HepG2 (cell line): Measurements from ENCODE around the gene CARHSP1. TPM values are rescaled to one million over a fixed set of nuclear protein-coding genes. Genes with fewer than 3 reads are reported as not detected.
A peak's percentile ranks its signal among the peaks of the same experiment; 100 is the strongest.

Source experiments
- AGO2 ChIP-seq: fragments of 200-400 bp; formaldehyde crosslinking; optimal IDR thresholded peaks from 2 replicates; pipeline ENCODE3; 2017; ENCODE audit warnings: mild to moderate bottlenecking, low read depth, low read length, moderate library complexity
- DNMT1 ChIP-seq: sonication (generic); formaldehyde crosslinking; IDR thresholded peaks from 2 replicates; pipeline ENCODE4 v1.5.1; 2020; ENCODE audit warnings: mild to moderate bottlenecking, missing genetic modification reagents
- NR2F1 ChIP-seq, 2 experiments: fragments of 450-650 bp in 1 of 2; formaldehyde crosslinking in 1 of 2; IDR thresholded peaks; 2 replicates each; pipeline versions ENCODE4 v1.5.0 to v1.6.1; 2016 to 2020; ENCODE audit warnings: mild to moderate bottlenecking in 1 of 2, missing compliant biosample characterization in 1 of 2, missing genetic modification reagents in 1 of 2, moderate library complexity in 1 of 2
- POLR2G ChIP-seq: fragments of 200-400 bp; formaldehyde crosslinking; IDR thresholded peaks from 2 replicates; pipeline ENCODE4 v1.6.1; 2018; ENCODE audit warnings: mild to moderate bottlenecking, low read depth, low read length, moderate library complexity
- RFX1 ChIP-seq: fragments of 450-650 bp; IDR thresholded peaks from 2 replicates; pipeline ENCODE4 v1.6.1; 2017
- RFX5 ChIP-seq: IDR thresholded peaks from 2 replicates; pipeline ENCODE4 v1.6.1; 2011; ENCODE audit warnings: low read depth, low read length, improper control_type of control experiment
- SSRP1 ChIP-seq: IDR thresholded peaks from 2 replicates; pipeline ENCODE4 v1.6.1; 2016; ENCODE audit warnings: control low read depth
- TP53 ChIP-seq: sonication (generic); formaldehyde crosslinking; conservative IDR thresholded peaks from 2 replicates; pipeline ENCODE4 v1.4.0; 2020; ENCODE audit warnings: missing genetic modification reagents
- YEATS2 ChIP-seq: sonication (generic); formaldehyde crosslinking; IDR thresholded peaks from 2 replicates; pipeline ENCODE4 v1.4.0; 2020; ENCODE audit warnings: missing genetic modification reagents, borderline replicate concordance
- ZBTB38 ChIP-seq: sonication (generic); formaldehyde crosslinking; IDR thresholded peaks from 2 replicates; pipeline ENCODE4 v1.5.1; 2020; ENCODE audit warnings: mild to moderate bottlenecking, missing genetic modification reagents
- ZBTB8A ChIP-seq: sonication (generic); formaldehyde crosslinking; IDR thresholded peaks from 2 replicates; pipeline ENCODE4 v1.4.0; 2020; ENCODE audit warnings: mild to moderate bottlenecking, low read depth, missing genetic modification reagents, borderline replicate concordance
- ZNF660 ChIP-seq: sonication (generic); formaldehyde crosslinking; IDR thresholded peaks from 2 replicates; pipeline ENCODE4 v1.5.1; 2020; ENCODE audit warnings: mild to moderate bottlenecking, low read depth, missing genetic modification reagents, borderline replicate concordance
- ZNF713 ChIP-seq: sonication (generic); formaldehyde crosslinking; IDR thresholded peaks from 2 replicates; pipeline ENCODE4 v1.4.0; 2020; ENCODE audit warnings: mild to moderate bottlenecking, missing genetic modification reagents
- polyA plus RNA-seq, 8 experiments: library from polyadenylated mRNA; depleted of rRNA in 3 of 8; stranded (reverse) in 7 of 8; unstranded in 1 of 8; fragments of >200 nt; fragmentation: Illumina TruSeq in 4 of 8; extraction: Trizol in 4 of 8; gene quantifications; 2 replicates each; pipeline versions ENCODE4 v1.2.1 to v1.2.3, GENCODE V29; 2011 to 2016; ENCODE audit warnings: low read depth in 4 of 8, missing spikeins in 1 of 8, mixed read lengths in 1 of 8; ENCODE audit not compliant: insufficient read depth in 1 of 8
- total RNA-seq, 5 experiments: library from RNA; depleted of rRNA; stranded (reverse); fragments of >200 nt; fragmentation: Illumina TruSeq; extraction: Trizol; gene quantifications; 2 replicates each; pipeline ENCODE4 v1.2.3, GENCODE V29; 2016; ENCODE audit warnings: low read depth in 1 of 5
- TF ChIP-seq, protein P1 (sequence below): sonication (generic); formaldehyde crosslinking; IDR thresholded peaks from 2 replicates; pipeline ENCODE4 v1.8.1; 2023; ENCODE audit warnings: mild to moderate bottlenecking, inconsistent platforms, moderate library complexity, missing genetic modification reagents, borderline replicate concordance
- TF ChIP-seq, protein P2 (sequence below): sonication (generic); formaldehyde crosslinking; IDR thresholded peaks from 2 replicates; pipeline ENCODE4 v1.4.0; 2020; ENCODE audit warnings: missing genetic modification reagents, mild to moderate bottlenecking, borderline replicate concordance
- TF ChIP-seq, protein P3 (sequence below): sonication (generic); formaldehyde crosslinking; IDR thresholded peaks from 2 replicates; pipeline ENCODE4 v1.4.0; 2020; ENCODE audit warnings: missing genetic modification reagents
- TF ChIP-seq, protein P4 (sequence below): sonication (generic); formaldehyde crosslinking; IDR thresholded peaks from 2 replicates; pipeline ENCODE4 v1.9.0; 2021; ENCODE audit warnings: mild to moderate bottlenecking, missing genetic modification reagents

CARHSP1 gene
- total and polyA plus RNA-seq, 2 of the 13 experiments (the other 11 are each of a cell fraction or from before 2014, with no cell fraction given): 173 to 345 TPM

DNA sequence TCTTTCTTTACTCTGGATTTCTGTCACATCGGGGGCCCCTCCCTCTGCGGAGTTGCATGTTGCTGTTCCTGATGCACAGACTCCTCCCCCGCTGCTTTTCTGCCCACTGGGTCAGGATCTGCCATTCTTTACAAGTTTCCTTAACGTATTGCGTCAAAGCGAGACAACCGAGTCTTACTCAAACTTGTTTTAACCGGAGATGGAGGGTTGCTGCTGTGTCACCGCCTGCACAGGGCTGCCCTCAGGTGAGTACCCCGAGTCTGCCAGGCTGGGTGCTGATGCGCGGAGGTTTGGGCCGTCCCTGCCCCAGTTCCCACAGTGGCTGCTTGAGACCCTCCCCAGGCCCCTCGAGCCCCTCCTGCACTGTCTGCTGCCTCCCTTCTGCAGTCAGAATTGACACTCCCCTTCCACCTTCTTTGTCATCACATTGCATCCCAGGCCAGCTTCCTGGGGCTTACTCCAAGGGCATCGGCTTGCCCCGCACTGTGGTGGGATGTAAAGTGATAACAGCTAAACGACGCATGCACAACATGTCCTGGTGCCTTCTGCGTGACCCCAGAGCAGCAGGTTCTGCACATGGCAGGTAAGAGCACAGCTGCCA is 19.3 kb downstream of the CARHSP1 start (continued):
- no peak for TF ChIP-seq NR2F1 (CRISPR knock-in tag; IDR thresholded peaks at IDR 0.05)
- peak; percentile 93 for TF ChIP-seq AGO2
- no peak for TF ChIP-seq ZNF713 (CRISPR knock-in tag)
- TF ChIP-seq, protein P1, sequence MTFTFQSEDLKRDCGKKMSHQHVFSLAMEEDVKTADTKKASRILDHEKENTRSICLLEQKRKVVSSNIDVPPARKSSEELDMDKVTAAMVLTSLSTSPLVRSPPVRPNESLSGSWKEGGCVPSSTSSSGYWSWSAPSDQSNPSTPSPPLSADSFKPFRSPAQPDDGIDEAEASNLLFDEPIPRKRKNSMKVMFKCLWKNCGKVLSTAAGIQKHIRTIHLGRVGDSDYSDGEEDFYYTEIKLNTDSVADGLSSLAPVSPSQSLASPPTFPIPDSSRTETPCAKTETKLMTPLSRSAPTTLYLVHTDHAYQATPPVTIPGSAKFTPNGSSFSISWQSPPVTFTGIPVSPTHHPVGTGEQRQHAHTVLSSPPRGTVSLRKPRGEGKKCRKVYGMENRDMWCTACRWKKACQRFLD: no peak
- TF ChIP-seq TP53: no peak
- TF ChIP-seq RFX5: no peak
- TF ChIP-seq ZNF660 (CRISPR knock-in tag): no peak
- TF ChIP-seq, protein P2, sequence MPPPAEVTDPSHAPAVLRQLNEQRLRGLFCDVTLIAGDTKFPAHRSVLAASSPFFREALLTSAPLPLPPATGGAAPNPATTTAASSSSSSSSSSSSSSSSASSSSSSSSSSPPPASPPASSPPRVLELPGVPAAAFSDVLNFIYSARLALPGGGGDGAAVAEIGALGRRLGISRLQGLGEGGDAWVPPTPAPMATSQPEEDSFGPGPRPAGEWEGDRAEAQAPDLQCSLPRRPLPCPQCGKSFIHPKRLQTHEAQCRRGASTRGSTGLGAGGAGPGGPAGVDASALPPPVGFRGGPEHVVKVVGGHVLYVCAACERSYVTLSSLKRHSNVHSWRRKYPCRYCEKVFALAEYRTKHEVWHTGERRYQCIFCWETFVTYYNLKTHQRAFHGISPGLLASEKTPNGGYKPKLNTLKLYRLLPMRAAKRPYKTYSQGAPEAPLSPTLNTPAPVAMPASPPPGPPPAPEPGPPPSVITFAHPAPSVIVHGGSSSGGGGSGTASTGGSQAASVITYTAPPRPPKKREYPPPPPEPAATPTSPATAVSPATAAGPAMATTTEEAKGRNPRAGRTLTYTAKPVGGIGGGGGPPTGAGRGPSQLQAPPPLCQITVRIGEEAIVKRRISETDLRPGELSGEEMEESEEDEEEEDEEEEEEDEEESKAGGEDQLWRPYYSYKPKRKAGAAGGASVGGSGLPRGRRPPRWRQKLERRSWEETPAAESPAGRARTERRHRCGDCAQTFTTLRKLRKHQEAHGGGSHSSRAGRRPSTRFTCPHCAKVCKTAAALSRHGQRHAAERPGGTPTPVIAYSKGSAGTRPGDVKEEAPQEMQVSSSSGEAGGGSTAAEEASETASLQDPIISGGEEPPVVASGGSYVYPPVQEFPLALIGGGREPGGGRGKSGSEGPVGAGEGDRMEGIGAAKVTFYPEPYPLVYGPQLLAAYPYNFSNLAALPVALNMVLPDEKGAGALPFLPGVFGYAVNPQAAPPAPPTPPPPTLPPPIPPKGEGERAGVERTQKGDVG (CRISPR knock-in tag): no peak
- TF ChIP-seq ZBTB38 (CRISPR knock-in tag): peak; percentile 32; the same call in 1 of the 2 replicates
- TF ChIP-seq POLR2G: peak; percentile 37
- no peak for TF ChIP-seq DNMT1
- no peak for TF ChIP-seq YEATS2 (CRISPR knock-in tag)
- TF ChIP-seq SSRP1: peak; percentile 34; the same call in 1 of the 2 replicates
- TF ChIP-seq, protein P3, sequence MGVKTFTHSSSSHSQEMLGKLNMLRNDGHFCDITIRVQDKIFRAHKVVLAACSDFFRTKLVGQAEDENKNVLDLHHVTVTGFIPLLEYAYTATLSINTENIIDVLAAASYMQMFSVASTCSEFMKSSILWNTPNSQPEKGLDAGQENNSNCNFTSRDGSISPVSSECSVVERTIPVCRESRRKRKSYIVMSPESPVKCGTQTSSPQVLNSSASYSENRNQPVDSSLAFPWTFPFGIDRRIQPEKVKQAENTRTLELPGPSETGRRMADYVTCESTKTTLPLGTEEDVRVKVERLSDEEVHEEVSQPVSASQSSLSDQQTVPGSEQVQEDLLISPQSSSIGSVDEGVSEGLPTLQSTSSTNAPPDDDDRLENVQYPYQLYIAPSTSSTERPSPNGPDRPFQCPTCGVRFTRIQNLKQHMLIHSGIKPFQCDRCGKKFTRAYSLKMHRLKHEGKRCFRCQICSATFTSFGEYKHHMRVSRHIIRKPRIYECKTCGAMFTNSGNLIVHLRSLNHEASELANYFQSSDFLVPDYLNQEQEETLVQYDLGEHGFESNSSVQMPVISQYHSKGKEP (CRISPR knock-in tag): no peak
- TF ChIP-seq RFX1: no peak
- no peak for TF ChIP-seq ZBTB8A (CRISPR knock-in tag)
- TF ChIP-seq, protein P4, sequence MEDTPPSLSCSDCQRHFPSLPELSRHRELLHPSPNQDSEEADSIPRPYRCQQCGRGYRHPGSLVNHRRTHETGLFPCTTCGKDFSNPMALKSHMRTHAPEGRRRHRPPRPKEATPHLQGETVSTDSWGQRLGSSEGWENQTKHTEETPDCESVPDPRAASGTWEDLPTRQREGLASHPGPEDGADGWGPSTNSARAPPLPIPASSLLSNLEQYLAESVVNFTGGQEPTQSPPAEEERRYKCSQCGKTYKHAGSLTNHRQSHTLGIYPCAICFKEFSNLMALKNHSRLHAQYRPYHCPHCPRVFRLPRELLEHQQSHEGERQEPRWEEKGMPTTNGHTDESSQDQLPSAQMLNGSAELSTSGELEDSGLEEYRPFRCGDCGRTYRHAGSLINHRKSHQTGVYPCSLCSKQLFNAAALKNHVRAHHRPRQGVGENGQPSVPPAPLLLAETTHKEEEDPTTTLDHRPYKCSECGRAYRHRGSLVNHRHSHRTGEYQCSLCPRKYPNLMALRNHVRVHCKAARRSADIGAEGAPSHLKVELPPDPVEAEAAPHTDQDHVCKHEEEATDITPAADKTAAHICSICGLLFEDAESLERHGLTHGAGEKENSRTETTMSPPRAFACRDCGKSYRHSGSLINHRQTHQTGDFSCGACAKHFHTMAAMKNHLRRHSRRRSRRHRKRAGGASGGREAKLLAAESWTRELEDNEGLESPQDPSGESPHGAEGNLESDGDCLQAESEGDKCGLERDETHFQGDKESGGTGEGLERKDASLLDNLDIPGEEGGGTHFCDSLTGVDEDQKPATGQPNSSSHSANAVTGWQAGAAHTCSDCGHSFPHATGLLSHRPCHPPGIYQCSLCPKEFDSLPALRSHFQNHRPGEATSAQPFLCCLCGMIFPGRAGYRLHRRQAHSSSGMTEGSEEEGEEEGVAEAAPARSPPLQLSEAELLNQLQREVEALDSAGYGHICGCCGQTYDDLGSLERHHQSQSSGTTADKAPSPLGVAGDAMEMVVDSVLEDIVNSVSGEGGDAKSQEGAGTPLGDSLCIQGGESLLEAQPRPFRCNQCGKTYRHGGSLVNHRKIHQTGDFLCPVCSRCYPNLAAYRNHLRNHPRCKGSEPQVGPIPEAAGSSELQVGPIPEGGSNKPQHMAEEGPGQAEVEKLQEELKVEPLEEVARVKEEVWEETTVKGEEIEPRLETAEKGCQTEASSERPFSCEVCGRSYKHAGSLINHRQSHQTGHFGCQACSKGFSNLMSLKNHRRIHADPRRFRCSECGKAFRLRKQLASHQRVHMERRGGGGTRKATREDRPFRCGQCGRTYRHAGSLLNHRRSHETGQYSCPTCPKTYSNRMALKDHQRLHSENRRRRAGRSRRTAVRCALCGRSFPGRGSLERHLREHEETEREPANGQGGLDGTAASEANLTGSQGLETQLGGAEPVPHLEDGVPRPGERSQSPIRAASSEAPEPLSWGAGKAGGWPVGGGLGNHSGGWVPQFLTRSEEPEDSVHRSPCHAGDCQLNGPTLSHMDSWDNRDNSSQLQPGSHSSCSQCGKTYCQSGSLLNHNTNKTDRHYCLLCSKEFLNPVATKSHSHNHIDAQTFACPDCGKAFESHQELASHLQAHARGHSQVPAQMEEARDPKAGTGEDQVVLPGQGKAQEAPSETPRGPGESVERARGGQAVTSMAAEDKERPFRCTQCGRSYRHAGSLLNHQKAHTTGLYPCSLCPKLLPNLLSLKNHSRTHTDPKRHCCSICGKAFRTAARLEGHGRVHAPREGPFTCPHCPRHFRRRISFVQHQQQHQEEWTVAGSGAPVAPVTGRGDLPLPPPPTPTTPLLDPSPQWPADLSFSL: no peak
